Right renal cortex interstitium (tissue), 3 donors: ENCODE data around the gene AKIRIN2. TPM values are rescaled to one million over a fixed set of nuclear protein-coding genes. Genes with fewer than 3 reads are reported as not detected.
"Not testable (repeated sequence)": the region's sequence is repeated elsewhere in the genome, so short reads cannot be mapped to it uniquely, and the experiment has no call there.

ENCODE experiments used
- DNase-seq, 3 donors: peaks; one replicate each; pipeline ENCODE4 v3.0.0-alpha.2; 2013; ENCODE audit warnings: low read depth in 3 of 3, low spot score in 2 of 3
- polyA plus RNA-seq, 3 donors: library from polyadenylated mRNA; unstranded; fragments of 120-200 nt; gene quantifications; one replicate each; pipeline ENCODE4 v1.2.1, GENCODE V29; 2013; ENCODE audit not compliant: insufficient read length in 3 of 3

AKIRIN2 gene
- polyA plus RNA-seq, 3 donors: 67.7 to 69.8 (median 69.6) TPM

GRCh38 chr6:87692086-87692485 lies 9.9 kb downstream of the AKIRIN2 start:
- no peak for DNase-seq

- DNase-seq: no peak
Measured at GRCh38 chr6:87690441-87690840, 11.6 kb downstream of the AKIRIN2 start.

GRCh38 chr6:87687893-87688292 lies 14.1 kb downstream of the AKIRIN2 start:
- not testable (repeated sequence) for DNase-seq

- no peak for DNase-seq
Measured at GRCh38 chr6:87687296-87687695, 14.7 kb downstream of the AKIRIN2 start.

GRCh38 chr6:87686636-87687205 lies 15.3 kb downstream of the AKIRIN2 start:
- not testable (repeated sequence) for DNase-seq

- DNase-seq: no peak
Measured at GRCh38 chr6:87684895-87685654, 17.0 kb downstream of the AKIRIN2 start.

- no peak for DNase-seq
Measured at GRCh38 chr6:87683890-87684289, 18.1 kb downstream of the AKIRIN2 start.

- no peak for DNase-seq
Measured at GRCh38 chr6:87682310-87682709, 19.7 kb downstream of the AKIRIN2 start.

- no peak for DNase-seq
Measured at GRCh38 chr6:87675004-87675681, 26.9 kb downstream of the AKIRIN2 start.

GRCh38 chr6:87674290-87674689 lies 27.7 kb downstream of the AKIRIN2 start:
- no peak for DNase-seq

- no peak for DNase-seq
Measured at GRCh38 chr6:87673237-87673636, 28.8 kb downstream of the AKIRIN2 start.

GRCh38 chr6:87672641-87673040 lies 29.4 kb downstream of the AKIRIN2 start:
- no peak for DNase-seq

- no peak for DNase-seq
Measured at GRCh38 chr6:87671555-87672029, 30.4 kb downstream of the AKIRIN2 start.

- no peak for DNase-seq
Measured at GRCh38 chr6:87670707-87671106, 31.3 kb downstream of the AKIRIN2 start.

GRCh38 chr6:87669051-87669450 lies 33.0 kb downstream of the AKIRIN2 start:
- DNase-seq: no peak

- no peak for DNase-seq
Measured at GRCh38 chr6:87668013-87668412, 34.0 kb downstream of the AKIRIN2 start.

- DNase-seq: no peak
Measured at GRCh38 chr6:87667032-87667431, 35.0 kb downstream of the AKIRIN2 start.

GRCh38 chr6:87664921-87665485 lies 37.0 kb downstream of the AKIRIN2 start:
- DNase-seq: no peak

- no peak for DNase-seq
Measured at GRCh38 chr6:87663434-87663833, 38.6 kb downstream of the AKIRIN2 start.

- DNase-seq: no peak
Measured at GRCh38 chr6:87661503-87661902, 40.5 kb downstream of the AKIRIN2 start.

- no peak for DNase-seq
Measured at GRCh38 chr6:87661016-87661415, 41.0 kb downstream of the AKIRIN2 start.
